Measurements from ENCODE around the gene IQSEC1.

DNA sequence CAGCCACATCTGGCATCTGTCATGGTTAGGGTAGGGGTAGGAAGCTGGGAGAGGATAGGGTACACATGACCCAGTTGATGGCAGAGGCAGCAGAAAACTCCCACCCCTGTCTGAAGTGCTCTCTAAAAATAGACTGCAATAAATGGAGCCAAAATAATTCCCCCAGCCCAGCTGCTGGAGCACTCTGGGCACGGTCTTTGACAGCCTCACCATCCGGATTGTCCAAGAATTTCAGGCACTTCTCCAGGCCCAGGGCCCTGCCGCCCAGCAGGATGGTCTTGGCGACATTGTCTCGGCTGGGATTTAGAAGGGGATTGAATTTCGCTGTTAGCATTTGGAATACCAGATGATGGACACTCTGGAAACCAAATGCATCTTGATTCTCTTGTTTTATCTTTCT is 103.7 kb downstream of the IQSEC1 start:
- TF ChIP-seq, protein P1, sequence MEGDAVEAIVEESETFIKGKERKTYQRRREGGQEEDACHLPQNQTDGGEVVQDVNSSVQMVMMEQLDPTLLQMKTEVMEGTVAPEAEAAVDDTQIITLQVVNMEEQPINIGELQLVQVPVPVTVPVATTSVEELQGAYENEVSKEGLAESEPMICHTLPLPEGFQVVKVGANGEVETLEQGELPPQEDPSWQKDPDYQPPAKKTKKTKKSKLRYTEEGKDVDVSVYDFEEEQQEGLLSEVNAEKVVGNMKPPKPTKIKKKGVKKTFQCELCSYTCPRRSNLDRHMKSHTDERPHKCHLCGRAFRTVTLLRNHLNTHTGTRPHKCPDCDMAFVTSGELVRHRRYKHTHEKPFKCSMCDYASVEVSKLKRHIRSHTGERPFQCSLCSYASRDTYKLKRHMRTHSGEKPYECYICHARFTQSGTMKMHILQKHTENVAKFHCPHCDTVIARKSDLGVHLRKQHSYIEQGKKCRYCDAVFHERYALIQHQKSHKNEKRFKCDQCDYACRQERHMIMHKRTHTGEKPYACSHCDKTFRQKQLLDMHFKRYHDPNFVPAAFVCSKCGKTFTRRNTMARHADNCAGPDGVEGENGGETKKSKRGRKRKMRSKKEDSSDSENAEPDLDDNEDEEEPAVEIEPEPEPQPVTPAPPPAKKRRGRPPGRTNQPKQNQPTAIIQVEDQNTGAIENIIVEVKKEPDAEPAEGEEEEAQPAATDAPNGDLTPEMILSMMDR (IDR thresholded peaks at IDR 0.05) = no peak
- TF ChIP-seq POLR2AphosphoS5 (IDR thresholded peaks at IDR 0.05) (no peak), POLR2A (IDR thresholded peaks at IDR 0.05) (no peak)

Data from prostate gland (tissue), 2 donors.